T-helper 2 cell treated with Interferon-gamma antibody and Interleukin-4, amounts not matched to agents 5 μg/mL and 100 μg/mL, for 36 hours (primary cell): ENCODE measurements around the gene BSCL2.

Experiments
- DNase-seq: peaks from one replicate; pipeline ENCODE4 v3.0.0; 2021; ENCODE audit warnings: low spot score
- H3K27ac Mint-ChIP-seq: one replicate; pipeline ENCODE4 v1.8.0; 2021; ENCODE audit warnings: mild to moderate bottlenecking, mixed read lengths
- H3K27me3 Mint-ChIP-seq: one replicate; pipeline ENCODE4 v1.8.0; 2021; ENCODE audit warnings: low read depth, mixed read lengths
- H3K36me3 Mint-ChIP-seq: one replicate; pipeline ENCODE4 v1.8.0; 2021; ENCODE audit warnings: low read depth, mixed read lengths
- H3K4me1 Mint-ChIP-seq: one replicate; pipeline ENCODE4 v1.8.0; 2021; ENCODE audit warnings: low read depth, mixed read lengths
- H3K4me3 Mint-ChIP-seq: one replicate; pipeline ENCODE4 v1.8.0; 2022; ENCODE audit warnings: mild to moderate bottlenecking, moderate library complexity, mixed read lengths
- H3K9me3 Mint-ChIP-seq: one replicate; pipeline ENCODE4 v1.8.0; 2021; ENCODE audit warnings: mixed read lengths

Gene BSCL2

DNA sequence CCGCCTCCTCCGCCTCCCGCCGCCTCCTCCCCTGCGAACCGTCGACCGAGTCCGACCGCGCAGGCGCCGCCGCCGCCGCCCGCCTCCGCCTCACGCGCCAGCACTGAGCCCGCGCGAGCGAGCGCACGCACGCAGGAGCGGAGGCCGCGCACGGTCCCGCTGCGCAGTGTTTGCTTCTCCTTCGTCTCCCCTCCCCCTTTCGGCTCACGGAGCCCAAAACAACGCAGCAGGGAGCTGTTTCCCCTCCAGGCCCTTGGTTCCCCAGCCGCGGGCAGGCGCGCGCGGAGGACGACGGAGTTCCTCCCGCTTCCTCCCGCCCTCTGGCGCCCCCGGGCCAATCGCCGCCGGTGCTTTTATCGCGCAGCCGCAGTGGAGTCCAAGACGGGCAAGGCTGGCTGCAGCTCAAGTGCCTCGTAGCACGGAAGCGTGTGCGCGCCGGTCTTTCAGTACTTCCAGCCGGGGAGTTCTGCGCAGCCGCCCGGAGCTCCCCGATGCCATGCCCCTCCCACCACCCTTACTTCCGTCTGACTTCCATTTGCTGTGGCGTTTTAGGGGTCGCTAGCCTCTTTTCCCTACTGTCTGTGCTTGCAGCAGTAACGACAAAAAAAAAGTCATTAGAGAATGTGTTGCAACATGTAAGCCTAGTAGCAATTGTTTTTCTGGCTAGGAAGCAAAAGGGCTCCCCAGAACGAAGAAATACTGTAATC, 20.1 kb upstream of the BSCL2 start, which contains the start of gene HNRNPUL2:
HNRNPUL2 (minus strand) TSS at position 293 of the 707 bp plus-strand sequence. CDS start 301 bp downstream, outside the sequence.
- Mint-ChIP-seq H3K9me3 (no peaks in the 10 kb centered on the region), H3K36me3 (peaks cover 49% of the 10 kb centered on the region), H3K27me3 (peaks cover 3% of the 10 kb centered on the region), H3K4me3 (peak within 1 kb of the TSS; percentile 99), H3K27ac (peak within 1 kb of the TSS; percentile 98), H3K4me1 (peaks cover 30% of the 10 kb centered on the region)
- DNase-seq = peak; percentile 100

DNA sequence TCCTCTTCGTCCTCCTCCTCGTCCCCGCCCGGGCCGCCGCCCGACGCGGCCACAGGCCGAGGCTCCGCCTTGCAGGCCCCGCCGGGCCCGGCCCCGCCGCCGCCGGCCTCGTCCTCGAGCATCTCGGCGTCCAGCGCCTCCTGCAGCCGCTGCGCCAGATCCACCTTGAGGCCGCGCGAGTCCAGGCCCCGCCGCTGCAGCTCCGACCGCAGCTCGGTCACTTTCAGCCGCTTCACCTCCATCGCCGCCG, 19.6 kb upstream of the BSCL2 start:
- peak overlapping the region; percentile 98 for H3K27ac Mint-ChIP-seq
- no peaks in the 10 kb centered on the region for H3K9me3 Mint-ChIP-seq
- peaks cover 3% of the 10 kb centered on the region for H3K27me3 Mint-ChIP-seq
- no peak for DNase-seq
- peaks cover 33% of the 10 kb centered on the region for H3K4me1 Mint-ChIP-seq
- H3K36me3 Mint-ChIP-seq = peaks cover 54% of the 10 kb centered on the region
- peak overlapping the region; percentile 99 for H3K4me3 Mint-ChIP-seq

- Mint-ChIP-seq H3K27me3 (peaks cover 3% of the 10 kb centered on the region), H3K4me3 (peak overlapping the region; percentile 99), H3K9me3 (no peaks in the 10 kb centered on the region), H3K4me1 (peaks cover 39% of the 10 kb centered on the region), H3K36me3 (peaks cover 59% of the 10 kb centered on the region), H3K27ac (peak overlapping the region; percentile 98)
- no peak for DNase-seq
Measured at GRCh38 chr11:62726156-62726914, 19.1 kb upstream of the BSCL2 start.

DNA sequence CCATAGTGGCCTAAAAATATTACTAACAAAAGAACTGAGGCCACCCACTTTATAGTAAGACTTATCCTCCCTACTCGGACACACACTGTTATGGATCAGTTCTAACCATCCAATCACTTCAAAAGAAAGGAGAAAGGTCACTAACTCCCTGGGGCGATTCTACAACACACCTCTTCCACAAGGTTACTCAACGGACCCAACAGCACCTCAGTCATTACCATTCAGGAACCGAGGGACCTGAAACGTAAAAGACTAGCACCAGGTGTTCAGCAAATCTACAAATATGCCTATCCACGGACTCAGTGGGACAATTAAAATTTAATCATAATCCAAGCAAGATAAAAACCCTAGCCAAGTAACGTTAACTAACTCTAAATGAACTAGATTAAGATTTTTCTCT, 18.4 kb upstream of the BSCL2 start:
- H3K27me3 Mint-ChIP-seq = peaks cover 3% of the 10 kb centered on the region
- H3K4me3 Mint-ChIP-seq = peak overlapping the region; percentile 99

DNA sequence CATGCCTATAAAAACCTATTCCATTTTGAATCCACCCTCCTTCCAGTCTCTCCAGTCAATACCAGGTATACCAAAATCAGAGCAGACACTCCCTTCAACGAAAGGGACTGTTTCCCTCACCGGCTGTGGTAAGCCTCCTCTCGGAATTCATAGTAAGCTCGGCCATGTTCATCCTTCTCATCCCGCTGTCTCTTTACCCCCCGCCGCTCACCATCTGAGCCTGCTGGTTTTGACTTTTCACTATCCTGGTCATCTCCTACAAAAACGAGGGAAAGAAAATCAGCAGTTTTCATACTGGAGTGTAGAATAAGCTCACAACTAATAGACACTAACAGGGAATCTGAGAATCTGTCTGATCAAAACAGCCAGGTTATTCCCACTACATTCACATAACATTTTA, 16.9 kb upstream of the BSCL2 start:
- Mint-ChIP-seq H3K4me3 (peak overlapping the region; percentile 99), H3K9me3 (no peaks in the 10 kb centered on the region), H3K27me3 (peaks cover 3% of the 10 kb centered on the region), H3K36me3 (peaks cover 77% of the 10 kb centered on the region), H3K4me1 (peaks cover 41% of the 10 kb centered on the region), H3K27ac (peak overlapping the region; percentile 8)
- DNase-seq = no peak

More for the DNA sequence above, 18.4 kb upstream of the BSCL2 start:
- Mint-ChIP-seq H3K9me3 (no peaks in the 10 kb centered on the region), H3K4me1 (peaks cover 38% of the 10 kb centered on the region), H3K36me3 (peaks cover 63% of the 10 kb centered on the region), H3K27ac (peak overlapping the region; percentile 98)
- no peak for DNase-seq

- DNase-seq = no peak
- peaks cover 88% of the 10 kb centered on the region for H3K36me3 Mint-ChIP-seq
- H3K4me1 Mint-ChIP-seq = peaks cover 48% of the 10 kb centered on the region
- no peak overlapping the region for H3K27ac Mint-ChIP-seq
- H3K27me3 Mint-ChIP-seq = no peaks in the 10 kb centered on the region
- no peaks in the 10 kb centered on the region for H3K9me3 Mint-ChIP-seq
- H3K4me3 Mint-ChIP-seq = peak overlapping the region; percentile 7
Measured at GRCh38 chr11:62721994-62722393, 14.8 kb upstream of the BSCL2 start.

DNA sequence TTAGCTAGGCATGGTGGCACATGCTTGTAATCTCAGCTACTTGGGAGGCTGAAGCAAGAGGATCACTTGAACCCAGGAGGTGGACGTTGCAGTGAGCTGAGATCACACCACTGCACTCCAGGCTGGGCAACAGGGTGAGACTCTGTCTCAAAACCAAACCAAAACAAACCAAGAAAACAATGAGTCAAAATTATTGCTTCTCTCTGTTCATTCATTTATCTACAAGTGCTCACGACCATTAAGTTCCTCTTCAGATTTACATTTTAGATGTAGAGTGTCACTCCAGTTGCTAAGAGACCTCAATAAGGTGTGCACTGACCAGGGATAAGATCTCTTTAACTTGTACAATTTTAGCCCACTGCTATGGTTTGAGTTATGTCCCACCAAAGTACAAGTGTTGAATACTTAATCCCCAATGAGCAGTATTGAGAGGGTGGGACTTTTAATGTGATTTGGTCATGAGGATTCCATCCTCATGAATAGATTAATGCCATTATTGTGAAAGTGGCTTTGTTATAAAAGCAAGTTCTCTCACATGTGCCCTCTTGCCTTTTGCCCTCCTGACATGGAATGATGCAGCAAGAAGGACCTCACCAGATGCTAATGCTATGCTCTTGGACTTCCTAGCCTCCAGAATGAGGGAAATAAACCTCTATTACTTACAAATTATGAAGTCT, 12.2 kb upstream of the BSCL2 start:
- no peaks in the 10 kb centered on the region for H3K27me3 Mint-ChIP-seq
- H3K36me3 Mint-ChIP-seq = peaks cover 89% of the 10 kb centered on the region
- peaks cover 54% of the 10 kb centered on the region for H3K4me1 Mint-ChIP-seq
- no peak overlapping the region for H3K27ac Mint-ChIP-seq
- H3K4me3 Mint-ChIP-seq = no peak overlapping the region
- H3K9me3 Mint-ChIP-seq = no peaks in the 10 kb centered on the region
- no peak for DNase-seq

GRCh38 chr11:62716816-62717215, 9.6 kb upstream of the BSCL2 start:
- H3K27ac Mint-ChIP-seq = no peak overlapping the region
- no peaks in the 10 kb centered on the region for H3K27me3 Mint-ChIP-seq
- DNase-seq = no peak
- H3K36me3 Mint-ChIP-seq = peaks cover 86% of the 10 kb centered on the region
- H3K9me3 Mint-ChIP-seq = no peaks in the 10 kb centered on the region
- peaks cover 56% of the 10 kb centered on the region for H3K4me1 Mint-ChIP-seq
- H3K4me3 Mint-ChIP-seq = no peak overlapping the region

DNA sequence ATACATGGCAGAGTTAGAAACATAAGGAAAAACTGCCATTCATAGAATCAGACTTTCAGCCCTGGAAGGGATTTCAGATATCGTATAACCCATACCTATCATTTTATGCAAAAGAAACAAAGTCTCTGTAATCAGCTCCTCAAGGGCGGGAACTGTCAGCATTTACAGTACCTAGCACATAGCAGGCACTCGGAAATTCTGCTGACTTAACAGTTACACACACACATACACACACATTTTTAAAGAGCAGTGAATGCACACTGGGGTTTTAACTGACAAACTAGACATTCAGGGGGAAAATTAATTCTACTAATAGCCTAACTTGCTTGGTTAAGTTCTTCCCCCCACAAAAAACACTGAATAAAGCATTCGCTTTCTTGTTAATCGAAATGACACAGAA, 9.0 kb upstream of the BSCL2 start:
- no peak for DNase-seq
- Mint-ChIP-seq H3K9me3 (no peaks in the 10 kb centered on the region), H3K27ac (peak overlapping the region; percentile 17), H3K36me3 (peaks cover 83% of the 10 kb centered on the region), H3K4me3 (no peak overlapping the region), H3K27me3 (no peaks in the 10 kb centered on the region), H3K4me1 (peaks cover 50% of the 10 kb centered on the region)

DNA sequence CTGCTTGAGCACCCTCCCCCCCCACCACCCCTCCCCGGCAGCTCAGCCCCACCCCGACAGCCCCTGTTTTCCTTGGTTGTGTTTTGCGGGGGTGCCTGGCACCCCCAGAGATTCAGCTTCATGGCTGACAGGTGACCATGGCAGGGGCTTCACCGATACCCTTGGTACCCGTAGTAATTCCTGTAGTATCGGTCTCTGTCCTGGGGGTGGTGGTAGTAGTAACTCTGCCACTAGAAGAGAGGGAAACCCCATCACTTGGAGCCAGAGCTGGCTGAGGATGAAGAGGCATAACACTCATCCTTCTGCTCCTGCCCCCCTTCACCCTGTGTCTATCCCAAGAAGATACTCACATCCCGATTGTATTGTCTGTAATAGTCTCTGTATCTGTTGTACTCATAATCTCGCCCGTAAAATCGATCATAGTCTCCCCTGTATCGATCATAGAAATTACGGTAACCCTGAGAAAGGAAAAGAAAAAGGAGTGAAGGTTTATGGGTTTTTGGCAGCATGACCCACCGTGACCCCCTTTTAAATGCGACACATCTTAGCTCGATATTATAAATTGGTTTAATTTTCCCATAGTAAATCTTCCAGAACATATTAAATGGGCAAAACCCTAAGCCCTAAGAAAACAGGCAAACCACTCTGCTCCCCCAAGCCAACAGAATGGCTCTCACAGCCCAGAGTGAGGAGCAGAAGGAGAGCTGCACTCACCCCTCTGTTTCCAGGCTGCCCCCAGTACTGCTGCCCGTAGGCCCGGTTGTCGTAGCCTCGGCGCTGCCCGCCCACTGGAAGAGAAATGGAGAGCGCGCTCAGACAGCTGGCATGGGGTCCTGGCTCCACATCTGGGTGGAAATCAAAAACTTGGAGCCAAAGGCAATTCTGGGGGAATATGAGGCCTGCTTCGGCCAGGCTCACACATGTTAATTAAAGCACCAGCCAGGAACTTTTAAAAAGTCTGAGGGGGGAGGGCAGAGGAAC, 8.2 kb upstream of the BSCL2 start:
- Mint-ChIP-seq H3K9me3 (no peaks in the 10 kb centered on the region), H3K27me3 (no peaks in the 10 kb centered on the region), H3K4me3 (peak overlapping the region; percentile 17), H3K4me1 (peaks cover 50% of the 10 kb centered on the region), H3K27ac (peak overlapping the region; percentile 63), H3K36me3 (peaks cover 83% of the 10 kb centered on the region)
- no peak for DNase-seq

- no peaks in the 10 kb centered on the region for H3K27me3 Mint-ChIP-seq
- DNase-seq = no peak
- peaks cover 74% of the 10 kb centered on the region for H3K36me3 Mint-ChIP-seq
- H3K4me3 Mint-ChIP-seq = peak overlapping the region; percentile 74
- H3K27ac Mint-ChIP-seq = peak overlapping the region; percentile 93
- peaks cover 57% of the 10 kb centered on the region for H3K4me1 Mint-ChIP-seq
- H3K9me3 Mint-ChIP-seq = no peaks in the 10 kb centered on the region
Measured at GRCh38 chr11:62713343-62713742, 6.1 kb upstream of the BSCL2 start.

- peak overlapping the region; percentile 74 for H3K4me3 Mint-ChIP-seq
- DNase-seq = no peak
- no peaks in the 10 kb centered on the region for H3K27me3 Mint-ChIP-seq
- H3K9me3 Mint-ChIP-seq = no peaks in the 10 kb centered on the region
- H3K36me3 Mint-ChIP-seq = peaks cover 69% of the 10 kb centered on the region
- H3K4me1 Mint-ChIP-seq = peaks cover 55% of the 10 kb centered on the region
- H3K27ac Mint-ChIP-seq = peak overlapping the region; percentile 93
Measured at GRCh38 chr11:62712861-62713260, 5.6 kb upstream of the BSCL2 start.

DNA sequence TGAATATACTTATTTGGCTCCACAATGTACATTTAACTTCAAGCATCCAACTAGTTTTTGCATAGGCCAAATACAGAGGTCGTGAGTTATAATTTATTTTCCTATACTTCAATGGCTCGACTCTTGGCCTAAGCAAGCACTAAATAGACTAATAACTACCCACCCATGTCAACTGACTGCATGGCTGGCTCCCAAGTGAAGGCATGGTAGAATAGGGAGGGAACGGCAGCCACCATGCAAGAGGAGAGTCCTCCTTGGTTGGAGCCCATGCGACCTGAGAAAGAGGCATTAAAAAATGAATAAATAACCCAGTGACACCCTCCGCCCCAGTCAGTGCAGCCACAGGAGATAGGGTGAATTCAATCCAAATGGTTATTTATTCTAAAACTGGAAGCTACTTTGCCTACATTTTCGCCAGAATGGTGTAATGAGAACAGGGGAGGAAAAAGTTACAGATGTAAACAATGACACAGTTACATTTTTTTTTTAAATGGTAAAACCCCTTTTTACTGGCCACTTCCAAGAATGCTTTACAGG, 5.1 kb upstream of the BSCL2 start:
- Mint-ChIP-seq H3K9me3 (no peaks in the 10 kb centered on the region), H3K36me3 (peaks cover 64% of the 10 kb centered on the region), H3K27ac (peak overlapping the region; percentile 93), H3K4me3 (peak overlapping the region; percentile 74), H3K27me3 (no peaks in the 10 kb centered on the region), H3K4me1 (peaks cover 57% of the 10 kb centered on the region)
- no peak for DNase-seq
